Upper lobe of left lung (tissue), 6 donors: ENCODE results near the gene GALNT2. TPM values are rescaled to one million over a fixed set of nuclear protein-coding genes. Genes with fewer than 3 reads are reported as not detected.

Experiments
- ATAC-seq, 2 donors: fragments of 200-7000 bp; cut with Tn5 transposase; one replicate each; pipeline ENCODE4 v1.9.1; 2022; ENCODE audit warnings: mild to moderate bottlenecking in 2 of 2, moderate library complexity in 2 of 2; ENCODE audit not compliant: low FRiP score in 2 of 2
- DNase-seq, 2 donors: peaks; one replicate each; pipeline ENCODE4 v3.0.0-alpha.2; 2019 to 2020
- H3K27ac ChIP-seq, 4 donors: fragments of 200-600 bp; sonication (generic); one replicate each; pipeline ENCODE4 v1.5.1; 2016 to 2019
- H3K27me3 ChIP-seq, 4 donors: fragments of 200-600 bp; sonication (generic); one replicate each; pipeline ENCODE4 v1.5.1; 2017 to 2019
- H3K36me3 ChIP-seq, 4 donors: fragments of 200-600 bp; sonication (generic); one replicate each; pipeline ENCODE4 v1.5.1; 2016 to 2019
- H3K4me1 ChIP-seq, 4 donors: fragments of 200-600 bp; sonication (generic); one replicate each; pipeline ENCODE4 v1.5.1; 2018 to 2019
- H3K4me3 ChIP-seq, 4 donors: fragments of 200-600 bp; sonication (generic); one replicate each; pipeline ENCODE4 v1.5.1; 2017 to 2019; ENCODE audit warnings: mild to moderate bottlenecking in 2 of 4, moderate library complexity in 1 of 4
- H3K9me3 ChIP-seq, 4 donors: fragments of 200-600 bp; sonication (generic); one replicate each; pipeline ENCODE4 v1.5.1; 2018 to 2019
- CTCF ChIP-seq, 6 experiments: fragments of 450-650 bp in 4 of 6; fragments of 200-600 bp in 2 of 6; sonication (generic) in 2 of 6; IDR thresholded peaks; one replicate each; pipeline ENCODE4 v1.5.1; 2016 to 2019; ENCODE audit warnings: antibody characterized with exemption in 6 of 6
- EP300 ChIP-seq, 4 donors: sonication (generic); formaldehyde crosslinking; IDR thresholded peaks; one replicate each; pipeline ENCODE4 v1.5.1; 2017; ENCODE audit warnings: antibody characterized with exemption in 4 of 4, control low read depth in 2 of 4
- POLR2A ChIP-seq, 4 donors: fragments of 450-650 bp; IDR thresholded peaks; one replicate each; pipeline ENCODE4 v1.5.1; 2016 to 2017; ENCODE audit warnings: antibody characterized with exemption in 4 of 4, mild to moderate bottlenecking in 2 of 4
- POLR2AphosphoS5 ChIP-seq, 2 donors: sonication (generic); formaldehyde crosslinking; IDR thresholded peaks; one replicate each; pipeline ENCODE4 v1.5.1; 2017; ENCODE audit warnings: antibody characterized with exemption in 2 of 2
- WGBS, 2 donors: methylation state at CpG; one replicate each; pipeline ENCODE4 v1.1.5; 2017 to 2018; 5-methylcytosine and 5-hydroxymethylcytosine counted together
- total RNA-seq, 6 donors: library from RNA; depleted of rRNA in 4 of 6; stranded (reverse); fragments of >200 nt in 4 of 6; gene quantifications; one replicate each; pipeline versions ENCODE4 v1.1.0 to v1.2.1, GENCODE V29; 2016 to 2021
- donor health status: DM: no; HTN: no; CAD: no; lungs with moderate emphysema.
- donor health status: DM: no; HTN: yes; CAD: no; lungs with severe emphysema.

GALNT2 gene
- total RNA-seq, 6 donors from 2014 or later: 51.3 to 62.3 (median 56.2) TPM

GRCh38 chr1:230278376-230278775 lies 211.3 kb downstream of the GALNT2 start:
- no peaks in the 10 kb centered on the region for H3K27me3 ChIP-seq
- ATAC-seq: no peak
- no peak for DNase-seq
- no peak overlapping the region for H3K4me3 ChIP-seq
- H3K36me3 ChIP-seq: peaks cover 9 to 59% (median 33%) of the 10 kb centered on the region in 4 donors
- H3K4me1 ChIP-seq: peaks cover 0 to 10% (median 5%) of the 10 kb centered on the region in 4 donors
- H3K27ac ChIP-seq: no peak overlapping the region
- no peaks in the 10 kb centered on the region for H3K9me3 ChIP-seq
- TF ChIP-seq POLR2AphosphoS5 (IDR thresholded peaks at IDR 0.05): no peak
- TF ChIP-seq EP300 (IDR thresholded peaks at IDR 0.05): no peak
- no peak for TF ChIP-seq CTCF (IDR thresholded peaks at IDR 0.05)
- TF ChIP-seq POLR2A (IDR thresholded peaks at IDR 0.05): no peak
- 95 to 100% methylated on average over 6 to 7 of the region's 7 CpGs for WGBS, 2 donors

GRCh38 chr1:230278871-230279582 lies 212.0 kb downstream of the GALNT2 start:
- no peaks in the 10 kb centered on the region for H3K27me3 ChIP-seq
- no peak for ATAC-seq
- no peak overlapping the region for H3K4me3 ChIP-seq
- peak; percentile 11 to 57 for DNase-seq
- peaks cover 0 to 10% (median 5%) of the 10 kb centered on the region in 4 donors for H3K4me1 ChIP-seq
- 85% methylated on average over 20 of the region's 20 CpGs for WGBS, 2 donors
- peaks cover 9 to 59% (median 33%) of the 10 kb centered on the region in 4 donors for H3K36me3 ChIP-seq
- H3K27ac ChIP-seq: no peak overlapping the region
- TF ChIP-seq POLR2A (IDR thresholded peaks at IDR 0.05): no peak
- no peak for TF ChIP-seq EP300 (IDR thresholded peaks at IDR 0.05)
- TF ChIP-seq POLR2AphosphoS5 (IDR thresholded peaks at IDR 0.05): no peak
- no peak for TF ChIP-seq CTCF (IDR thresholded peaks at IDR 0.05)
- no peaks in the 10 kb centered on the region for H3K9me3 ChIP-seq

- TF ChIP-seq POLR2A (IDR thresholded peaks at IDR 0.05) (no peak), CTCF (IDR thresholded peaks at IDR 0.05) (no peak), EP300 (IDR thresholded peaks at IDR 0.05) (no peak), POLR2AphosphoS5 (IDR thresholded peaks at IDR 0.05) (no peak)
- Histone ChIP-seq H3K4me3 (no peak overlapping the region), H3K27me3 (no peaks in the 10 kb centered on the region), H3K9me3 (no peaks in the 10 kb centered on the region), H3K4me1 (peaks cover 0 to 10% (median 5%) of the 10 kb centered on the region in 4 donors), H3K27ac (no peak overlapping the region), H3K36me3 (peaks cover 9 to 57% (median 31%) of the 10 kb centered on the region in 4 donors)
- peak; percentile 12 to 54 for DNase-seq
- no peak for ATAC-seq
- WGBS, 2 donors: 90 to 94% methylated on average over 24 of the region's 24 CpGs
Measured at GRCh38 chr1:230279583-230279945, 212.5 kb downstream of the GALNT2 start.

- WGBS, 2 donors: 96% methylated on average over 21 to 24 of the region's 24 CpGs
- H3K36me3 ChIP-seq: peaks cover 9 to 50% (median 31%) of the 10 kb centered on the region in 4 donors
- DNase-seq: peak; percentile 19 to 61
Measured at GRCh38 chr1:230280054-230280795, 213.2 kb downstream of the GALNT2 start.

More at GRCh38 chr1:230280054-230280795, 213.2 kb downstream of the GALNT2 start:
- Histone ChIP-seq H3K4me1 (peaks cover 0 to 10% (median 5%) of the 10 kb centered on the region in 4 donors), H3K9me3 (no peaks in the 10 kb centered on the region), H3K4me3 (no peak overlapping the region), H3K27me3 (no peaks in the 10 kb centered on the region), H3K27ac (no peak overlapping the region)
- ATAC-seq: no peak
- TF ChIP-seq POLR2A (IDR thresholded peaks at IDR 0.05) (no peak), POLR2AphosphoS5 (IDR thresholded peaks at IDR 0.05) (no peak), EP300 (IDR thresholded peaks at IDR 0.05) (no peak), CTCF (IDR thresholded peaks at IDR 0.05) (no peak)
